GM13977 (cell line): ENCODE results near the gene ME1.

Source experiments
- DNase-seq: peaks from one replicate; pipeline ENCODE4 v3.0.0; 2012; ENCODE audit warnings: low spot score
- in situ Hi-C: fragments of 300-500 bp; cut with MboI; formaldehyde crosslinking; loops from one replicate; pipeline ENCODE4 v1.12.0; 2022; ENCODE audit warnings: low sequenced_read_pairs, low pct_unique_long_range_greater_than_20kb, mixed read lengths, inconsistent platforms; ENCODE audit not compliant: unreplicated experiment
- TF ChIP-seq, protein P1 (sequence below): IDR thresholded peaks from 2 replicates; pipeline ENCODE4 v1.5.1; 2012; ENCODE audit warnings: mild to moderate bottlenecking, control low read depth; ENCODE audit not compliant: insufficient read depth; ENCODE audit errors: extremely low read depth, missing control alignments

The ME1 gene

DNA sequence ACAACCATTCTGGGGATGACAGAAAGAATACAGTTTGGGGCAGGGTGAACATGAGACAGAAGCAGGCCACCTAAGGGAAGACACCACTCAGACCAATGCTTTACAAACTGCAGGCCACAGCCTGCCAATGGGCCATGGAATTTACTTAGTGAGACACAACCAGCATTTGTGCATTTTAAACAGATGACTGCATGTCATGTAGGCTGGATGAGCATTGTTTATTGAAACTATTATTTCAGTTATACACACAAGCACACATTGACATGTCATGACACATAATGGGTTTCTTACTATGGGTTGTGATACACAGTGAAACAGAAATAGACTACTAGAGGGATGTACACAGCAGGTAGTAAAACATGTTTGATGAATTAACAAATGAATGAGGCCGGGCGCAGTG is 245.8 kb downstream of the ME1 start:
- in situ Hi-C loops: no loop called here
- TF ChIP-seq, protein P1, sequence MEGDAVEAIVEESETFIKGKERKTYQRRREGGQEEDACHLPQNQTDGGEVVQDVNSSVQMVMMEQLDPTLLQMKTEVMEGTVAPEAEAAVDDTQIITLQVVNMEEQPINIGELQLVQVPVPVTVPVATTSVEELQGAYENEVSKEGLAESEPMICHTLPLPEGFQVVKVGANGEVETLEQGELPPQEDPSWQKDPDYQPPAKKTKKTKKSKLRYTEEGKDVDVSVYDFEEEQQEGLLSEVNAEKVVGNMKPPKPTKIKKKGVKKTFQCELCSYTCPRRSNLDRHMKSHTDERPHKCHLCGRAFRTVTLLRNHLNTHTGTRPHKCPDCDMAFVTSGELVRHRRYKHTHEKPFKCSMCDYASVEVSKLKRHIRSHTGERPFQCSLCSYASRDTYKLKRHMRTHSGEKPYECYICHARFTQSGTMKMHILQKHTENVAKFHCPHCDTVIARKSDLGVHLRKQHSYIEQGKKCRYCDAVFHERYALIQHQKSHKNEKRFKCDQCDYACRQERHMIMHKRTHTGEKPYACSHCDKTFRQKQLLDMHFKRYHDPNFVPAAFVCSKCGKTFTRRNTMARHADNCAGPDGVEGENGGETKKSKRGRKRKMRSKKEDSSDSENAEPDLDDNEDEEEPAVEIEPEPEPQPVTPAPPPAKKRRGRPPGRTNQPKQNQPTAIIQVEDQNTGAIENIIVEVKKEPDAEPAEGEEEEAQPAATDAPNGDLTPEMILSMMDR: no peak
- no peak for DNase-seq

DNA sequence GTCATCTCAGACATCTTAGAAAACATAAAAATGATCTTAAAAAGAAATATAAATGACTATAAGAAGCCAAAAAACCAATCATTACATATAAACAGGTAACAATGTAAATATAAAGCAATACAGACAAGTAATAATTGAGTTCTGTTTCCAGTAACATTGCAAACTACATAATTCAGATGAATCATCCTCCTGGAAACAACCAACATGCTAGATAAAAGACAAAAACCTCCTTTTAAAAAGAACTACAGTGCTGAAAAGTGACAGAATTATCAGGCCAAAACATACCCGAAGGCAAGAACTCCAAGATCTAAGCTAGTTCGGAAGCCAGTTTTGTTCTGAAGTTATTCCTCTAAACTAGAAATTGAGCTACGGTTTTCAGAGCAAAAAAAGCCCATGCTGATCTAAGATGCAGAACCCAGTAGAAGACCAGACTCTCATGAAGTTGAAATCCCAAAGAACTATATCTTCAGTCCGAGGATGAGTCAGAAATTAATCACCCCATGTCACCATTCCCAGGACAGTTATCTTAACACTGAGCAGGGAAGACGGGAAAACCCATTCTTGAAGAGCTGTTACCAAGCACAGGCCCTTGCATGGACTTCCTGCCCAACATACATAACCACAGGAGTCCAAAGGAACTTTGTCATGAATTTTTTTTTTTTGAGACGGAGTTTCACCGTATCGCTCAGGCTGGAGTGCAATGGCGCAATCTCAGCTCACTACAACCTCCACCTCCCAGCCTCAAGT is 247.6 kb downstream of the ME1 start:
- DNase-seq: no peak
- TF ChIP-seq, protein P1: no peak
- in situ Hi-C loops: no loop called here

DNA sequence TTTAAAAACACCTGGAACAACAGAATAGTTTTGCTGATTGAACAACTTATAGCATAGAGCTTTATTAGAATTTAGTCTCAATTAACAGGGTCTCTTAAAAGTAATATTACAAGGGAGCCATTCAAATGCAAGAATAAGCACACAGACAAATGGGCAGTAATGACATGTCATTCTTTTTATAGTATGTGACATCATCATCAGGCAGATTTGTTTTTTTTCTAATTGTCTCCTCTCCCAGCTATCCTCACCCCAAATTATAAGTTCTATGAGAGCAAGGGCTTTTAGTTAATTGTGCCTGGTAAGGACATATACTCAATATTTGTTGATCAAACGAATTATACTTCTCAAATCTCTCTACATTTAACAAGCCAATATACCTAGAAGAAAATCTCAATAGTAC is 248.7 kb downstream of the ME1 start:
- TF ChIP-seq, protein P1: no peak
- in situ Hi-C loops: no loop called here
- DNase-seq: no peak

DNA sequence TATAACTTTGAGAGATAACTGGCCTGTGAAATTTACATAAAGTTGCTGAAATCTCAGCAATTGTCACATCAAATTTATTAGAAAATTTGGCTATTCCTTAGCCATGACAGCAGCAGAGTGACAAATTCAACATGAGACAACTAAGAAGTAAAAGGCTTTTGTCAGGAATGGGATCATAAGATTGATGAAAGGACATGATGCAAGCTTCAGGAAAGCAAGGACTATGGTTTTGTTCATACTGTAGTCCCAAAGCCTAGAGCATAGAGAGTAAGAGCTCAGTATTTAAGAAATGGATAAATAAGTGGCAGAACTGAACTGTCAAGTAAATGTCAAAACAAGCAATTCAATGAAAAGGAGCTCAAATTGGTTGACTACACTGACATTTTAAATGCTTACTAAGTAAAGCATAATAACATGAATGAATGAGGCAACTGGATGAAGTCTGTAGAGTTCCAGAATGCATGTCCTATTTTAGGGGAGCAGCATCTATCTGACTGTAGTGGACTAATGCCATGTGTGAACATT is 250.4 kb downstream of the ME1 start:
- TF ChIP-seq, protein P1: no peak
- in situ Hi-C loops: no loop called here
- no peak for DNase-seq

DNA sequence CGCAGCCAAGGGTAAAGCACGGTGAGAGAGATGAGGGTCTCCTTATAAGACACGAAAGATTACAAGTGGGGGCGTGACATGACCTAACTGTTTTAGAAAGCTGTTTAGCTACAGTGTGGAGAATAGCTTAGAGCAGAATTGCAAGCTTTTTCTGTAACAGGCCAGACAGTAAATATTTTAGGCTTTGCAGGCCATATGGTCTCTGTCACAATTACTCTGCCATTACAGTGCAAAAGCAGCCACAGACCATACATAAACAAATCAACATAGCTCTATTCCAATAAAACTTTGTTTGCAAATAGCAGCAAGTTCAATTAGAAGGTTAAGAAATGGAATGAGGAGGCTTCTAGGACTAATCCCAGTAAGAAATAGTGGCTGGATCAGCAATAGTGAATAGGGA is 254.6 kb downstream of the ME1 start:
- DNase-seq: no peak
- in situ Hi-C loops: no loop called here
- TF ChIP-seq, protein P1: no peak

DNA sequence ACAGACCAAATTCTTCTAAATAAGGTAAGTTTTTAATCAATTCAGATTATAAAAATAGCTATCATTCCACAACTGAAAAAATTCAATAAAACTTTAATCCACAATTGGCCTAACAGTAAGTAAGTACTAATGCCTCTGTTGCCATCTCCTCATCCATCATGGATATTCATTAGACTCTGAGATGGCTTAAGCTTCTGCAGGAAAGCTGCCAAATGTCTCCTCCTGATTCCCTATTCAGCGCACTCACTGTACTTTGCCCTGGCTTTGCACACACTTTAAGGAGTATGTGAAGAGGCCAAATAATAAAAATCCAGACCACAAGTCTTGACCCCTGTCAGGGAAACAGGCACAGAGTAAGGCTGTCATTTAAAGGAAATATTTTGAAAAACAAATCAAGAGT is 261.3 kb downstream of the ME1 start:
- in situ Hi-C loops: no loop called here
- no peak for DNase-seq
- TF ChIP-seq, protein P1: no peak
